Heart left ventricle (tissue), 16 donors: ENCODE measurements around the gene DMBX1. TPM values are rescaled to one million over a fixed set of nuclear protein-coding genes. Genes with fewer than 3 reads are reported as not detected.

Source experiments
- ATAC-seq, 4 donors: fragments of 200-7000 bp; cut with Tn5 transposase; one replicate each; pipeline ENCODE4 v1.9.1; 2020 to 2022; ENCODE audit warnings: moderate library complexity in 4 of 4, mild to moderate bottlenecking in 3 of 4, moderate number of reproducible peaks in 1 of 4
- DNase-seq, 5 donors: peaks; one replicate each; pipeline ENCODE4 v3.0.0-alpha.2; 2020
- H3K27ac ChIP-seq, 12 donors: fragments of 200-600 bp; sonication (generic) in 4 of 12; one replicate each; pipeline versions ENCODE4 v1.5.0 to v1.8.0; 2016 to 2022; ENCODE audit warnings: mild to moderate bottlenecking in 2 of 12
- H3K27me3 ChIP-seq, 9 donors: fragments of 200-600 bp; sonication (generic) in 2 of 9; one replicate each; pipeline versions ENCODE4 v1.5.1 to v1.8.0; 2016 to 2022; ENCODE audit warnings: mild to moderate bottlenecking in 3 of 9
- H3K36me3 ChIP-seq, 9 donors: fragments of 200-600 bp; sonication (generic) in 2 of 9; one replicate each; pipeline versions ENCODE4 v1.5.0 to v1.8.0; 2018 to 2022; ENCODE audit warnings: mild to moderate bottlenecking in 2 of 9
- H3K4me1 ChIP-seq, 12 donors: fragments of 200-600 bp; sonication (generic) in 4 of 12; one replicate each; pipeline versions ENCODE4 v1.5.0 to v1.8.0; 2016 to 2022; ENCODE audit warnings: mild to moderate bottlenecking in 3 of 12
- H3K4me3 ChIP-seq, 12 donors: fragments of 200-600 bp; sonication (generic) in 4 of 12; one replicate each; pipeline versions ENCODE4 v1.5.0 to v1.8.0; 2017 to 2022; ENCODE audit warnings: mild to moderate bottlenecking in 9 of 12, moderate library complexity in 4 of 12
- H3K9me3 ChIP-seq, 12 donors: fragments of 200-600 bp; sonication (generic) in 4 of 12; one replicate each; pipeline versions ENCODE4 v1.5.0 to v1.8.0; 2016 to 2022; ENCODE audit warnings: mild to moderate bottlenecking in 1 of 12
- POLR2A ChIP-seq, 2 donors: fragments of 450-650 bp; IDR thresholded peaks; one replicate each; pipeline ENCODE4 v1.6.1; 2017; ENCODE audit warnings: antibody characterized with exemption in 2 of 2, mild to moderate bottlenecking in 2 of 2, moderate library complexity in 2 of 2
- WGBS, 4 donors: extraction: QIAGEN DNeasy Blood & Tissue Kit in 2 of 4; methylation state at CpG; one replicate each; pipeline versions ENCODE4 v1.1.5 to v1.1.7; 2013 to 2018; 5-methylcytosine and 5-hydroxymethylcytosine counted together
- intact Hi-C, 10 donors: fragments of 100-400 bp; cut with DNase I; formaldehyde crosslinking; loops; one replicate each; pipeline versions ENCODE4 v1.11.1 to v1.14.2; 2022
- long read RNA-seq, 3 donors: library from polyadenylated mRNA; unstranded; transcript quantifications; one replicate each; pipeline ENCODE4 v2.0.0, GENCODE V29; 2020 to 2021
- polyA plus RNA-seq, 2 donors: library from polyadenylated mRNA; stranded (reverse); fragments of 200-250 nt; gene quantifications; one replicate each; pipeline ENCODE4 v1.2.3, GENCODE V29; 2013
- total RNA-seq, 9 donors: library from RNA; depleted of rRNA in 2 of 9; stranded (reverse); fragments of >200 nt in 2 of 9; fragmentation: NEBNext Ultra II Directional in 3 of 9; extraction: Animal tissue kit (Norgen Biotek cat#: 25700) in 3 of 9; gene quantifications; one replicate each; pipeline versions ENCODE4 v1.1.0 to v1.2.4, GENCODE V29; 2016 to 2023
- TF ChIP-seq, protein P1 (sequence below), 12 donors: fragments of 200-600 bp; sonication (generic) in 4 of 12; IDR thresholded peaks; one replicate each; pipeline versions ENCODE4 v1.5.0 to v1.8.0; 2018 to 2022; ENCODE audit warnings: antibody characterized with exemption in 12 of 12, mild to moderate bottlenecking in 5 of 12
- donor health status: ischemic (EF 13 %, LVEDD 7.1; RV severe dilation, severe dysfunction).
- donor health status: healthy with polysubstance abuse.
- donor health status: DM: no; HTN: yes; CAD: no.
- donor health status: DM: no; HTN: no; CAD: no.
- donor health status: ischemic (EF 25% LVEDD 6.9; RV normal size, moderate dysfunction).
- donor health status: ischemic (EF 25% LVEDD 5.7; RV mildly dilated, moderate dysfunction).
- donor health status: healthy.
- donor health status: DM: yes; HTN: yes; CAD: no.
- donor health status: ischemic (EF 35%, LVEDD 5.7; RV mildly dilated, moderate dysfunction).
- donor health status: nonischemic (EF 11% LVEDD 7.7; RV severe dilation, severe dysfunction).
- donor health status: DM: yes; HTN: yes; CAD: no.
- donor health status: PGD.
- donor health status: ischemic (EF 29% LVEDD 5.4; RV normal size, mild dysfunction).
- donor health status: nonischemic (EF 23%, LVEDD 6.1; RV moderate dilation, normal function).

Gene DMBX1
- total RNA-seq (not detected), polyA plus RNA-seq (not detected)
- long read RNA-seq, donor 1 = 0 reads
- long read RNA-seq, donor 2 = 0 reads
- long read RNA-seq, donor 3 = 0 reads

- Histone ChIP-seq H3K27ac (no peak within 1 kb of the TSS), H3K4me3 (peak within 1 kb of the TSS; percentile 20 to 46 (median 38)), H3K4me1 (peaks cover 0 to 28% (median 15%) of the 10 kb centered on the region in 12 donors), H3K36me3 (no peaks in the 10 kb centered on the region), H3K27me3 (peaks cover 45 to 100% (median 97%) of the 10 kb centered on the region in 9 donors), H3K9me3 (no peaks in the 10 kb centered on the region)
- TF ChIP-seq POLR2A (IDR thresholded peaks at IDR 0.05) = no peak
- TF ChIP-seq, protein P1, sequence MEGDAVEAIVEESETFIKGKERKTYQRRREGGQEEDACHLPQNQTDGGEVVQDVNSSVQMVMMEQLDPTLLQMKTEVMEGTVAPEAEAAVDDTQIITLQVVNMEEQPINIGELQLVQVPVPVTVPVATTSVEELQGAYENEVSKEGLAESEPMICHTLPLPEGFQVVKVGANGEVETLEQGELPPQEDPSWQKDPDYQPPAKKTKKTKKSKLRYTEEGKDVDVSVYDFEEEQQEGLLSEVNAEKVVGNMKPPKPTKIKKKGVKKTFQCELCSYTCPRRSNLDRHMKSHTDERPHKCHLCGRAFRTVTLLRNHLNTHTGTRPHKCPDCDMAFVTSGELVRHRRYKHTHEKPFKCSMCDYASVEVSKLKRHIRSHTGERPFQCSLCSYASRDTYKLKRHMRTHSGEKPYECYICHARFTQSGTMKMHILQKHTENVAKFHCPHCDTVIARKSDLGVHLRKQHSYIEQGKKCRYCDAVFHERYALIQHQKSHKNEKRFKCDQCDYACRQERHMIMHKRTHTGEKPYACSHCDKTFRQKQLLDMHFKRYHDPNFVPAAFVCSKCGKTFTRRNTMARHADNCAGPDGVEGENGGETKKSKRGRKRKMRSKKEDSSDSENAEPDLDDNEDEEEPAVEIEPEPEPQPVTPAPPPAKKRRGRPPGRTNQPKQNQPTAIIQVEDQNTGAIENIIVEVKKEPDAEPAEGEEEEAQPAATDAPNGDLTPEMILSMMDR (IDR thresholded peaks at IDR 0.05) = no peak
- DNase-seq (peak in 2 of 5 donors; percentile 29 to 54), ATAC-seq (peak in 2 of 4 donors; percentile 20 to 68)
- intact Hi-C loops = no loop called here
- 1 to 2% (median 1%) methylated on average over 65 to 74 of the region's 74 CpGs for WGBS, 4 donors
Observed at GRCh38 chr1:46489638-46490405, at the start of gene DMBX1. DMBX1 (plus strand) TSS chr1:46489836; CDS start chr1:46507011, 17,175 bp downstream.

GRCh38 chr1:46440478-46440877, 49.2 kb upstream of the DMBX1 start:
- DNase-seq (peak in 1 of 5 donors; percentile 9), ATAC-seq (no peak)
- H3K4me3 ChIP-seq = no peak overlapping the region
- intact Hi-C loops = loop anchor here in 6 of 10 donors (10.0 kb wide), 1 partner anchor 284 kb away; no protein-coding TSS in a partner anchor
- H3K27me3 ChIP-seq = peaks cover 0 to 13% (median 0%) of the 10 kb centered on the region in 9 donors
- no peaks in the 10 kb centered on the region for H3K9me3 ChIP-seq
- TF ChIP-seq POLR2A (IDR thresholded peaks at IDR 0.05) = no peak
- TF ChIP-seq, protein P1 (IDR thresholded peaks at IDR 0.05) = no peak
- 87 to 97% (median 92%) methylated on average over 2 of the region's 2 CpGs for WGBS, 4 donors
- no peaks in the 10 kb centered on the region for H3K36me3 ChIP-seq
- H3K27ac ChIP-seq = no peak overlapping the region
- H3K4me1 ChIP-seq = peaks cover 0 to 10% (median 0%) of the 10 kb centered on the region in 12 donors

GRCh38 chr1:46442317-46443161, 47.1 kb upstream of the DMBX1 start:
- WGBS, 4 donors = 9 to 15% (median 10%) methylated on average over 23 to 25 of the region's 25 CpGs
- Histone ChIP-seq H3K4me3 (peak overlapping the region in 10 of 12 donors; percentile 17 to 58 (median 46)), H3K27ac (peak overlapping the region in 1 of 12 donors; percentile 43), H3K36me3 (no peaks in the 10 kb centered on the region), H3K4me1 (peaks cover 0 to 15% (median 0%) of the 10 kb centered on the region in 12 donors), H3K9me3 (no peaks in the 10 kb centered on the region), H3K27me3 (peaks cover 0 to 19% (median 6%) of the 10 kb centered on the region in 9 donors)
- DNase-seq (peak; percentile 54 to 82 (median 70)), ATAC-seq (peak; percentile 67 to 79 (median 75))
- intact Hi-C loops = loop anchor here in 6 of 10 donors (10.0 kb wide), 1 partner anchor 282 kb away; no protein-coding TSS in a partner anchor
- TF ChIP-seq, protein P1 (IDR thresholded peaks at IDR 0.05) = peak; percentile 80 to 94 (median 90)
- no peak for TF ChIP-seq POLR2A (IDR thresholded peaks at IDR 0.05)
